HCT116 (cell line): Measurements from ENCODE around the gene SRL. TPM values are rescaled to one million over a fixed set of nuclear protein-coding genes. Genes with fewer than 3 reads are reported as not detected.

Experiments used
- ATAC-seq: fragments of 200-7000 bp; cut with Tn5 transposase; 2 replicates; pipeline ENCODE4 v1.9.1; 2020; ENCODE audit warnings: mild to moderate bottlenecking, moderate library complexity
- BruUV-seq: library from RNA; stranded (reverse); fragments of 400-500 nt; replicated peaks from 2 replicates; lab custom pipeline; 2021; lab: Mats Ljungman, UMichigan
- CTCF ChIA-PET: fragments of 300-600 bp; sonication (Branson Sonifier 250); formaldehyde crosslinking; loops from one replicate; lab custom pipeline; 2021; ENCODE audit warnings: antibody characterized with exemption; lab: Charles Lee
- POLR2A ChIA-PET: fragments of 300-600, 350-600 bp; sonication (Branson Sonifier 250); formaldehyde crosslinking; loops from one replicate; lab custom pipeline; 2021; ENCODE audit warnings: antibody characterized with exemption; lab: Charles Lee
- RAD21 ChIA-PET, 2 experiments: fragments of 300-600 bp; sonication (Branson Sonifier 250); formaldehyde crosslinking; loops; one replicate each; lab custom pipeline; 2023; ENCODE audit warnings: low total read pairs in 2 of 2; ENCODE audit not compliant: uncharacterized antibody in 2 of 2, unreplicated experiment in 2 of 2, low non-redundant PET in 1 of 2; lab: Charles Lee
- DNase-seq: peaks from one replicate; pipeline ENCODE4 v3.0.0-alpha.2; 2010; ENCODE audit warnings: low read depth, low spot score
- H2AFZ ChIP-seq: fragments of 200-600 bp; shearing (Covaris generic), sonication (generic); 2 replicates; pipeline ENCODE4 v1.6.1; 2017; ENCODE audit warnings: low read depth, mixed run types, mixed read lengths, antibody characterized with exemption, low read length; ENCODE audit not compliant: poor library complexity, severe bottlenecking
- H3K27ac ChIP-seq: 2 replicates; pipeline ENCODE4 v1.5.1; 2012; ENCODE audit warnings: low read depth, low read length
- H3K27me3 ChIP-seq: fragments of 200-600 bp; sonication (generic); 2 replicates; pipeline ENCODE4 v1.6.1; 2016; ENCODE audit warnings: mixed run types, low read length, mixed read lengths; ENCODE audit not compliant: insufficient read depth
- H3K36me3 ChIP-seq, 2 experiments: fragments of 200-500 bp in 1 of 2; fragments of 200-600 bp in 1 of 2; sonication (Bioruptor generic) in 1 of 2; sonication (generic) in 1 of 2; 2 replicates each; pipeline versions ENCODE4 v1.5.1 to v1.6.1; 2014 to 2016; ENCODE audit warnings: low read length in 2 of 2, inconsistent platforms in 1 of 2, mixed read lengths in 1 of 2, mixed run types in 1 of 2; ENCODE audit not compliant: insufficient read depth in 2 of 2, control insufficient read depth in 1 of 2
- H3K4me1 ChIP-seq, 2 experiments: fragments of 200-600 bp in 1 of 2; sonication (generic) in 1 of 2; 2 replicates each; pipeline versions ENCODE4 v1.5.1 to v1.6.1; 2012 to 2017; ENCODE audit warnings: low read length in 2 of 2, inconsistent platforms in 1 of 2, mild to moderate bottlenecking in 1 of 2, mixed read lengths in 1 of 2, mixed run types in 1 of 2, moderate library complexity in 1 of 2; ENCODE audit not compliant: insufficient read depth in 2 of 2, control insufficient read depth in 1 of 2
- H3K4me2 ChIP-seq: fragments of 200-600 bp; sonication (generic); 2 replicates; pipeline ENCODE4 v1.6.1; 2017; ENCODE audit warnings: mixed run types, low read length, mixed read lengths
- H3K4me3 ChIP-seq, 2 experiments: fragments of 200-600 bp in 1 of 2; sonication (generic) in 1 of 2; replicated peaks in 1 of 2; 2 replicates each; pipeline ENCODE4 v1.5.1; 2011 to 2016; ENCODE audit warnings: low read length in 2 of 2, control low read depth in 1 of 2, low read depth in 1 of 2, mild to moderate bottlenecking in 1 of 2, mixed read lengths in 1 of 2, mixed run types in 1 of 2
- H3K79me2 ChIP-seq: fragments of 200-600 bp; sonication (generic); 2 replicates; pipeline ENCODE4 v1.6.1; 2017; ENCODE audit warnings: mild to moderate bottlenecking, mixed run types, low read length, moderate library complexity, mixed read lengths; ENCODE audit not compliant: insufficient read depth
- H3K9ac ChIP-seq: fragments of 200-600 bp; sonication (generic); 2 replicates; pipeline ENCODE4 v1.6.1; 2016; ENCODE audit warnings: low read length, mixed read lengths
- H3K9me2 ChIP-seq: fragments of 200-600 bp; sonication (generic), shearing (Covaris generic); 2 replicates; pipeline ENCODE4 v1.6.1; 2017; ENCODE audit warnings: mixed run types, mild to moderate bottlenecking, moderate library complexity; ENCODE audit not compliant: insufficient read depth
- H3K9me3 ChIP-seq, 2 experiments: fragments of 200-500 bp in 1 of 2; fragments of 200-600 bp in 1 of 2; sonication (Bioruptor generic) in 1 of 2; sonication (generic) in 1 of 2; 2 replicates each; pipeline ENCODE4 v1.6.1; 2014 to 2017; ENCODE audit warnings: low read length in 2 of 2, mixed read lengths in 2 of 2, inconsistent platforms in 1 of 2, low read depth in 1 of 2, mild to moderate bottlenecking in 1 of 2, mixed run types in 1 of 2, moderate library complexity in 1 of 2; ENCODE audit not compliant: control insufficient read depth in 1 of 2, insufficient read depth in 1 of 2
- H4K20me1 ChIP-seq: fragments of 200-600 bp; sonication (generic), shearing (Covaris generic); 2 replicates; pipeline ENCODE4 v1.6.1; 2017; ENCODE audit warnings: mixed run types, mild to moderate bottlenecking, moderate library complexity; ENCODE audit not compliant: insufficient read depth
- CBX3 ChIP-seq: IDR thresholded peaks from 2 replicates; pipeline ENCODE4 v1.6.1; 2012; ENCODE audit warnings: low read depth
- CEBPB ChIP-seq: IDR thresholded peaks from 2 replicates; pipeline ENCODE4 v1.6.1; 2012; ENCODE audit warnings: low read depth
- EGR1 ChIP-seq: IDR thresholded peaks from 2 replicates; pipeline ENCODE4 v1.6.1; 2012; ENCODE audit warnings: low read depth
- ELF1 ChIP-seq: IDR thresholded peaks from 2 replicates; pipeline ENCODE4 v1.6.1; 2012; ENCODE audit warnings: low read depth, borderline replicate concordance
- EZH2 ChIP-seq: fragments of 200-600 bp; sonication (generic); IDR thresholded peaks from 2 replicates; pipeline ENCODE4 v1.6.1; 2017; ENCODE audit warnings: antibody characterized with exemption, mixed run types
- FOSL1 ChIP-seq: IDR thresholded peaks from 2 replicates; pipeline ENCODE4 v1.6.1; 2012; ENCODE audit warnings: low read depth
- JUND ChIP-seq: IDR thresholded peaks from 2 replicates; pipeline ENCODE4 v1.6.1; 2012
- POLR2A ChIP-seq: IDR thresholded peaks from 2 replicates; pipeline ENCODE4 v1.7.0; 2011; ENCODE audit warnings: borderline replicate concordance; ENCODE audit not compliant: insufficient read depth, insufficient read length; ENCODE audit errors: extremely low read depth
- POLR2AphosphoS5 ChIP-seq: IDR thresholded peaks from 2 replicates; pipeline ENCODE4 v1.6.1; 2011; ENCODE audit warnings: mild to moderate bottlenecking, low read depth, low read length, moderate library complexity
- SIN3A ChIP-seq: IDR thresholded peaks from 2 replicates; pipeline ENCODE4 v1.6.1; 2012; ENCODE audit warnings: low read depth
- SP1 ChIP-seq: IDR thresholded peaks from 2 replicates; pipeline ENCODE4 v1.6.1; 2012; ENCODE audit warnings: low read depth
- YY1 ChIP-seq: IDR thresholded peaks from 2 replicates; pipeline ENCODE4 v1.6.1; 2011; ENCODE audit warnings: low read length, low read depth, moderate library complexity, mild to moderate bottlenecking; ENCODE audit not compliant: insufficient replicate concordance; ENCODE audit errors: extremely low read depth
- ZFX ChIP-seq: fragments of 450-650 bp; IDR thresholded peaks from 2 replicates; pipeline ENCODE4 v1.6.1; 2017
- ZNF274 ChIP-seq: fragments of 200-500 bp; sonication (Bioruptor generic); IDR thresholded peaks from 2 replicates; pipeline ENCODE4 v1.6.1; 2014; ENCODE audit warnings: mild to moderate bottlenecking, low read depth, low read length, inconsistent platforms
- intact Hi-C: fragments of 100-400 bp; cut with micrococcal nuclease; formaldehyde crosslinking; loops from 2 replicates; pipeline ENCODE4 v1.10.0; 2022
- total RNA-seq: library from RNA; stranded (reverse); gene quantifications from one replicate; pipeline ENCODE4 v1.2.1, GENCODE V29; 2021; ENCODE audit not compliant: unreplicated experiment
- TF ChIP-seq, protein P1 (sequence below): IDR thresholded peaks from 2 replicates; pipeline ENCODE4 v1.6.1; 2011; ENCODE audit warnings: mild to moderate bottlenecking, low read length, moderate library complexity; ENCODE audit not compliant: insufficient replicate concordance; ENCODE audit errors: extremely low read depth
- TF ChIP-seq, protein P2 (sequence below): IDR thresholded peaks from 2 replicates; pipeline ENCODE4 v1.6.1; 2012
- TF ChIP-seq, protein P3 (sequence below): IDR thresholded peaks from 2 replicates; pipeline ENCODE4 v1.6.1; 2012

Gene SRL
- total RNA-seq, 1 experiment from 2014 or later: not detected

DNA sequence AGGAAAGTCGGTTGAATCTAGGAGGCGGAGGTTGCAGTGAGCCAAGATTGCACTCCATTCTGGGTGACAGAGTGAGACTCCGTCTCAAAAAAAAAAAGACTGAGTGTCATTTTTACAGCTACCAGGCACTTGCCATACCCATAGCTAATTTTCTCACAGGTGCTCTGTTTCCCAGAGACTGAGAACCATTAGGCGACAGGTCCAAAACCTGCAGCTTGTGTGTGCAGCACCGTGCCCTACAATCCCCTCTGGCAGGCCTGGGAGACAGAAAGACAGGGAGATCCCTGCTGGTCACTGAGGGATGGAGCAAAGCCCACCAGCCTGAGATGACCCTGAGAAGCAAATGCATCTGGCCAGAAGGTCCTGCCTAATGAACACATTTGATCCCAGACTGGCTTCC, 28.2 kb upstream of the SRL start:
- H3K9me2 ChIP-seq: no peaks in the 10 kb centered on the region
- H3K27ac ChIP-seq: peak overlapping the region; percentile 91
- no peak for DNase-seq
- H3K9ac ChIP-seq: peak overlapping the region; percentile 91
- no peaks in the 10 kb centered on the region for H3K9me3 ChIP-seq
- no TSS peak for BruUV-seq
- CTCF ChIA-PET: interaction anchor here (1.6 to 2.1 kb wide), 2 partner anchors 8 to 16 kb away, joined by 10 read pairs; no protein-coding TSS in a partner anchor
- H3K4me3 ChIP-seq: no peak overlapping the region
- H4K20me1 ChIP-seq: no peaks in the 10 kb centered on the region
- POLR2A ChIA-PET: no interaction called here
- RAD21 ChIA-PET: no interaction called here
- intact Hi-C loops: no loop called here
- peaks cover 0 to 6% of the 10 kb centered on the region in 2 experiments; a peak in 1 of 4 replicates for H3K36me3 ChIP-seq
- ATAC-seq: no peak
- H3K4me2 ChIP-seq: peak overlapping the region; percentile 82
- H3K4me1 ChIP-seq: peaks cover 8 to 34% of the 10 kb centered on the region in 2 experiments; a peak in 3 of 4 replicates
- H2AFZ ChIP-seq: no peak overlapping the region
- H3K79me2 ChIP-seq: peaks cover 72% of the 10 kb centered on the region
- H3K27me3 ChIP-seq: no peaks in the 10 kb centered on the region
- no peak for TF ChIP-seq ELF1
- no peak for TF ChIP-seq JUND
- TF ChIP-seq EGR1: no peak
- TF ChIP-seq, protein P1, sequence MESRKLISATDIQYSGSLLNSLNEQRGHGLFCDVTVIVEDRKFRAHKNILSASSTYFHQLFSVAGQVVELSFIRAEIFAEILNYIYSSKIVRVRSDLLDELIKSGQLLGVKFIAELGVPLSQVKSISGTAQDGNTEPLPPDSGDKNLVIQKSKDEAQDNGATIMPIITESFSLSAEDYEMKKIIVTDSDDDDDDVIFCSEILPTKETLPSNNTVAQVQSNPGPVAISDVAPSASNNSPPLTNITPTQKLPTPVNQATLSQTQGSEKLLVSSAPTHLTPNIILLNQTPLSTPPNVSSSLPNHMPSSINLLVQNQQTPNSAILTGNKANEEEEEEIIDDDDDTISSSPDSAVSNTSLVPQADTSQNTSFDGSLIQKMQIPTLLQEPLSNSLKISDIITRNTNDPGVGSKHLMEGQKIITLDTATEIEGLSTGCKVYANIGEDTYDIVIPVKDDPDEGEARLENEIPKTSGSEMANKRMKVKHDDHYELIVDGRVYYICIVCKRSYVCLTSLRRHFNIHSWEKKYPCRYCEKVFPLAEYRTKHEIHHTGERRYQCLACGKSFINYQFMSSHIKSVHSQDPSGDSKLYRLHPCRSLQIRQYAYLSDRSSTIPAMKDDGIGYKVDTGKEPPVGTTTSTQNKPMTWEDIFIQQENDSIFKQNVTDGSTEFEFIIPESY: no peak
- no peak for TF ChIP-seq ZFX

- H3K27ac ChIP-seq: peak overlapping the region; percentile 1; the same call in 1 of the 2 replicates
- no peaks in the 10 kb centered on the region for H3K27me3 ChIP-seq
- CTCF ChIA-PET: interaction anchor here (0.8 to 1.5 kb wide), 2 partner anchors 12 to 136 kb away, joined by 3 to 14 read pairs; no protein-coding TSS in a partner anchor
- peaks cover 4% of the 10 kb centered on the region; the same call in 1 of the 2 replicates for H4K20me1 ChIP-seq
- H3K9me3 ChIP-seq: no peaks in the 10 kb centered on the region
- H3K4me1 ChIP-seq: peaks cover 8 to 28% of the 10 kb centered on the region in 2 experiments; a peak in 3 of 4 replicates
- H3K36me3 ChIP-seq: peaks cover 0 to 17% of the 10 kb centered on the region in 2 experiments; a peak in 3 of 4 replicates
- H3K9me2 ChIP-seq: no peaks in the 10 kb centered on the region
- no TSS peak for BruUV-seq
- intact Hi-C loops: no loop called here
- peaks cover 94% of the 10 kb centered on the region for H3K79me2 ChIP-seq
- H3K4me2 ChIP-seq: no peak overlapping the region
- POLR2A ChIA-PET: interaction anchor here (1.6 kb wide), 1 partner anchor 12 kb away, joined by 9 read pairs; no protein-coding TSS in a partner anchor
- H3K9ac ChIP-seq: no peak overlapping the region
- no peak overlapping the region for H2AFZ ChIP-seq
- no peak overlapping the region for H3K4me3 ChIP-seq
- RAD21 ChIA-PET: no interaction called here
- DNase-seq: peak; percentile 49
- no peak for ATAC-seq
- TF ChIP-seq SIN3A (no peak), FOSL1 (no peak), POLR2A (no peak), ELF1 (no peak), CEBPB (no peak), SP1 (no peak; the same call in 1 of the 2 replicates), POLR2AphosphoS5 (no peak), EZH2 (no peak), ZFX (no peak), JUND (no peak), YY1 (no peak), ZNF274 (no peak), CBX3 (no peak)
- TF ChIP-seq, protein P2, sequence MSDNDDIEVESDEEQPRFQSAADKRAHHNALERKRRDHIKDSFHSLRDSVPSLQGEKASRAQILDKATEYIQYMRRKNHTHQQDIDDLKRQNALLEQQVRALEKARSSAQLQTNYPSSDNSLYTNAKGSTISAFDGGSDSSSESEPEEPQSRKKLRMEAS: no peak
- TF ChIP-seq, protein P3, sequence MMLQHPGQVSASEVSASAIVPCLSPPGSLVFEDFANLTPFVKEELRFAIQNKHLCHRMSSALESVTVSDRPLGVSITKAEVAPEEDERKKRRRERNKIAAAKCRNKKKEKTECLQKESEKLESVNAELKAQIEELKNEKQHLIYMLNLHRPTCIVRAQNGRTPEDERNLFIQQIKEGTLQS: no peak
- TF ChIP-seq, protein P1: no peak
Measured at GRCh38 chr16:4266372-4266771, 24.5 kb upstream of the SRL start.
